NCI-H1694 (cell line): ENCODE measurements around the gene KCTD3.

Experiments used
- DNase-seq: peaks from one replicate; lab custom pipeline; 2025; lab: John Stamatoyannopoulos, UW

The KCTD3 gene

DNA sequence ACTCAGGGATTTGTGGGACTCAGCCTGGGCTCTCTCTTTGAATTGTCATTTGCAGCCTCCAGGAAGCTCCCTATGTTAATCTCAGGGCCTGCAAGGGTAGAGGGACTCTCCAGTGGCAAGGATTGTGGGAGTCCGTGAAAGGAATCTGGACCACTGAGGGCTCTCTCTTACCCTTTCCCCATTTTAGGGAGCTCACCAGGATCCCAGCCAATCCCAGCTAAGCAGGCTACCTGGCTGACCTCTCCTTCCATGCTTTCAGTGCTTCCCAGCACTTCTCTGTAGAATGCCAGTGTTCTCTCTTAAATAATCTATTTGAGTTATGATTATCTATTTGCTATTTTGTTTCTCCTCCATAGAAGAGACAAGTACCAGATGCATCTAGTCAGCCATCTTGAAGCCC is 9.6 kb upstream of the KCTD3 start:
- DNase-seq = no peak

DNA sequence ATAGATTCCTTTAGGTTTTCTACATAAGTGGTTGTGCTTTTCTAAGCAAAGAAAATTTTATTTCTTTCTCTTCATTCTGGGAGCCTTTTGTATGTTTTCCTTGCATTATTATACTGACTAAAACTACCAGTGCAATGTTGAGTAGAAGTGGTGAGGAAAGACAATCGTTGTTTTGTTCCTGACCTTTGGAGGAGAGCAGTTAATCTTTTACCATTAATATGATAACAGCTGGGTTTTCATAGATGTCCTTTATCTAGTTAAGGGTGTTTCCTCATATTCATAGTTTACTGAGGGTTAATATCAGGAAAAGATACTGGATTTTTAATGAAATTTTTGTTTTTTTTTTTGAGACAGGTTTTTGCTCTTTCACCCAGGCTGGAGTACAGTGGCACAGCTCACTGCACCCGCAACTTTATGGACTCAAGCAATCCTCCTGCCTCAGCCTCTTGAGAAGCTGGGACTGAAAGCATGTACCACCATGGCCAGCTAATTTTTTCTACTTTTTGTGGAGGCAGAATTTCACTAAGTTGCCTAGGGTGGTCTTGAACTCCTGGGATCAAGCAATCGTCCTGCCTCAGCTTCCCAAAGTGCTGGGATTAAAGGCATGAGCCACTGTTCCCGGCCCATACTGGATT is 9.0 kb upstream of the KCTD3 start:
- no peak for DNase-seq

DNA sequence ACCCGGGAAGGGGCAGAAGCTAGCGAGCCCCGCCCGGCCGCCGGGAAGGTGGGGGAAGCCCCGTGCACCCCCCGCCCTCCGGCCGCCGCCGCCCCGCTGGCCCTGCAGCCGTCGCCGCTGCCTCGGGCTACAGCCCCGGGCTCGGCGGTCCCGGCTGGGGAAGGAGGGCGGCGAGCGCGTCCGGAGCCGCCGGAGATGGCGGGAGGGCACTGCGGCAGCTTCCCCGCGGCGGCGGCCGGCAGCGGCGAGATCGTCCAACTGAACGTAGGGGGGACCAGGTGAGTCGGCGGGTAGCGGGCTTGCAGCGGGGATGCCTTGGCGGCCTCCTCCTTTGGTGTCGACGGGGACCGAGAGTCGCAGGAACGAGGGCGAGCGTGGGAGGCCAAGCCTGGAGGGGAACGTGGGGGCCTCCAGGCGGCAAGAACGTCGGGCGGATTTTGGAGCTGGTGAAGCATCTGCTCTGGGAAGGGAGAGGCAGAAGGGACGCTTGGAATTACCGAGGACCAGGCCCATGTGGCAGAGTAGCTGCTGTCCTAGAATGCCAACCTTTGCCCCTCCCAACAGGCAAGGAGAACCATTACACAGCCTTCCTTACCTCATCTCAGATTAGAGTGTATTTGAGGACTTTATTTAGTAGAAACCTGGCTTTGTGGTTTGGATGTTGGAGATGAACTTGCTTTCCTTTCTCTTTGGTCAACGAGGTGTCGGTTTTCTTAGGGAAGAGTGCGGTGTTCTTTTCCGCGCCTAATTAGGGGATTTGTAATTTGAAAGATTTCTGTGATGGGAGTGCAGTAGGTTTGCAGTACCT is 591 bp downstream of the KCTD3 start:
- peak; percentile 46 for DNase-seq

DNA sequence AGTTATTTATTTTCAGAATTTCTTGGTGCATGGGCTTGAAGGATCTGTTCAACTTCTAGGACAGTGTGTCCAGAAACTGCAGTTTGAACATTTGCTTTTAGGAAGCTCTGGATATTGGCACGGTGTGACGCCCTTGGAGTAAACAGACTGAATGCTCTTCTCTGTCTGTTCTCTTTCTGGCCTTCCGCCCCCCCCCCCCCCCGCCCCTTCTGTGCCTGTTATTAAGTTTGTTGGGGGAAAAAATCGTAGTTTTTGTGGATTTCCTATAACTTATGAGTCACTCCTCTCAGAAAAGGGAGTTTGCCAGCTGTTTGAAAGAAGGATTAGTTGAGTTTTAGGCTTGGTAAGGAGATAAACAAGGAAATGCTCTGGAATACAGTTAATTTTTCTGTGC is 1.2 kb downstream of the KCTD3 start:
- DNase-seq = no peak

DNA sequence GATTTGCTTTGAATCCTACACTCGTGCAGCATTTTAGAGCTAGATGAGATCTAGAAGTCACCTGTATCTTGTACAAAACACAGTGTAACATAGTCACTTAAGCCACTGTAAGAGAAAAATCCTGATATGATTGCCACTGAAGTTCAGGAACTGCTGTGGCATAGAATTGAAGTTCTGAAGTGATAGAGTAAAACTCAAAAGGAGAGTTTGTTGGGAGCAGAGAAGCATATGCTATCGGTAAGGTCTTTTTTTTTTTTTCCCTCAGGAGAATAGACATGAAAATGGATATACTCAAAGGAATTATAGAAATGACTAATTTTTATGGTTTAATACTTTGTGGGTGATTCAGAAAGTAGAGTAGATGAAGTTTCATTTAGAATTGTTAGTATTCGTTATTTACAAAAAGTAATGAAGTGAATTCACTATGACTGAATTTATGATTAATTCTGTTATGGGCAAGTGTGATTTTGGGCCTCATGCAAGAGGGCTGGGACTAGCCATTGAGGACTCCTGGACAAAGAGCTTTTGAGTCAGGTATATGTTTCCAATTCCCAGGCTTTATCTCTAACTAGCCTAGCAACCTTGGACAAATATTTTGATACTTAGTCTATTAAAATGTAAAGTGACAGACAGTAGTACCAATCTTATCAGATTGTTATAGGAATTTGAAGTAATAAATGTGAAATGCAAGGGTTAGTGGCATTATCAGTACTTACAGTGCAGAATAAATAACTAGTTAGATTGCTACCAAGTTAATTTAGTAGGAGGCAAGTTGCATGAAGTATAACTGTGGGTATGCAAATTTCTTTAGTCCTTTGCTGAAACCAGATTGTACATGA is 3.1 kb downstream of the KCTD3 start:
- no peak for DNase-seq

DNA sequence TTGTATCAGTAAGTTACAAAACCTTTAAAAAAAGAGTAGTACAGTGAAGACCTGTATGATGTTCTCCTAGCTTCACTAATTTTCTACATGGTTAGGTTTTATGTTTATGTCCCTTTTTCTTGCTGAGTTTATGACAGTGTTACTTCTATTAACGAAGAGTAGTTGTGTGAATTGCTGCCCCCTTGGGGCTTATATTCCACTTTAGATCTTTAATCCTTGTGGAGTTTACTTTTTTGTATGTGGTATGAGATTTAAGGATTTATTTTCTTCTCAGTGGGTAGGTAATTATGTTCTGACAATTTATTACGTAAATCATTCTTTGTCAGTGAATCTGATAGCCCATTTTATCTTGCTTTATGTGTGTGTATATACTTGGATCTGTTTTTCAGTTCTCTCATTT is 14.8 kb downstream of the KCTD3 start:
- DNase-seq = no peak

DNA sequence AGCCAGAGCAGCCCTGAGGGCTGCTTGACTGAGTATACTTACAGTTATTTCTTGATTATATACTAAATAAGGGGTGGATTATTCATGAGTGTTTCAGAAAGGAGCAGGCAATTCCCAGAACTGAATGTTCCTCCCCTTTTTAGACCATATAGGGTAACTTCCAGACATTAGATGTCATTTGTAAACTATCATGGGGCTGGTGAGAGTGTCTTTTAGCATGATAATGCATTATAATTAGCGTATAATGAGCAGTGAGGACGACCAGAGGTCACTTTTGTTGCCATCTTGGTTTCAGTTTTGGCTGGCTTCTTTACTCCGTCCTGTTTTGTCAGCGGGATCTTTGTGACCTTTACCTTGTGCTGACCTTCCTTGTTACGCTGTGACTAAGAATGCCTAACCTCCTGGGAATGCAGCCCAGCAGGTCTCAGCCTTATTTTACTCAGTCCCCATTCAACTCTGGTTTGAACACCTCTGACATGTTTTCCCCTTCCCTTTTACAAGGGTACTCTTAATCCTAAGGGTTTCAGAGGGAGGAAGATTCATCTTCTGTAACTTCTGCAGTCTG is 16.2 kb downstream of the KCTD3 start:
- no peak for DNase-seq

DNA sequence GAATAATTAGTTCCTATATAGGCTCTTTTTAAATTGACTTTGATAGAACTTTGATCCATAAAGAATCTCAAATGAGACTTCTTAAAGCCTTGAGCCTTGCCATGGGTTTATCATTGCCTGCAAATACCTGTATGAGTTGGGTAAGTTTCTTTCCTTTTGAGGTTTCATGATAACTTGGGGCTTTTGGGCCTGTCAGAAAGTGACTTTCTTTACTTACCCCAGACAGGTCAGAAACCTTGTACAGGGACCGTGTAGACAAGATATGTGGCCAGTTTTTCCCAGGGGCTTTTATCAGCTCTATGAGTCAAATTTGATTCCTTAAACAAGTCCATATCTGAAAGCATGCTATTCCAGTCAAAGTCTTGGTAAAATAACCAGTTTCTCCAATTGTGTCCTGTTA is 17.3 kb downstream of the KCTD3 start:
- no peak for DNase-seq

DNA sequence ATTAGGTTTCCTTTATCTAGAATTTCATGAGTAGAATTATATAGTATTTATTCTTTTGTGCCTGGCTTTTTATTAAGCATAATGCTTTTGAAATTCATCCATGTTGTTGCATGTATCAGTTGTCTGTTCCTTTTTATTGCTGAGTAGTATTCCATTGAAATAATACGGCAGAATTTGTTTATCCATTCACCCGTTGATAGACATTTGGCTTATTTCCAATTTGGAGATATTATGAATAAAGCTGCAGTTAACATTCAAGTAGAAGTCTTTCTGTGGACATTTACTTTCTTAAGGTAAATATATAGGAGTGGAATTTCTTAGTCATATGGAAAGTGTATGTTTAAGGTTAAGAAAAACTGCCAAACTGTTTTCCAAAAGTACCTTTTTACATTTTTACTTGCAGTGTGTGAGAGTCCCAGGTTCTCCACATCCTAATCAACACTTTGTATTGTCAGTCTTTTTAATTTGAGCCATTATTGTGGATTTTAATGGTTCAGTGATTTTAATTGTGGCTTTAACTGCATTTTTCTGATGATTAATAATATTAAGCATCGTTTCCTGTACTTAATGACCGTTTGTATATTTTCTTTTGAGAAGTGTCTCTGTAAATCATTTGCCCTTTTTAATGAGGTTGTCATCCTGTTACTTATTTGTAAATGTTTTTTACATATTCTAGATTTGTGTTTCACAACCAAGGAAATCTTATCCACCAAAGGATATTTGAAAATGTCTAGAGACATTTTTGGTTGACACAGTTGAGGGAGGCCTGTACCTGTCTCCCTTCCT is 22.7 kb downstream of the KCTD3 start:
- DNase-seq = no peak

DNA sequence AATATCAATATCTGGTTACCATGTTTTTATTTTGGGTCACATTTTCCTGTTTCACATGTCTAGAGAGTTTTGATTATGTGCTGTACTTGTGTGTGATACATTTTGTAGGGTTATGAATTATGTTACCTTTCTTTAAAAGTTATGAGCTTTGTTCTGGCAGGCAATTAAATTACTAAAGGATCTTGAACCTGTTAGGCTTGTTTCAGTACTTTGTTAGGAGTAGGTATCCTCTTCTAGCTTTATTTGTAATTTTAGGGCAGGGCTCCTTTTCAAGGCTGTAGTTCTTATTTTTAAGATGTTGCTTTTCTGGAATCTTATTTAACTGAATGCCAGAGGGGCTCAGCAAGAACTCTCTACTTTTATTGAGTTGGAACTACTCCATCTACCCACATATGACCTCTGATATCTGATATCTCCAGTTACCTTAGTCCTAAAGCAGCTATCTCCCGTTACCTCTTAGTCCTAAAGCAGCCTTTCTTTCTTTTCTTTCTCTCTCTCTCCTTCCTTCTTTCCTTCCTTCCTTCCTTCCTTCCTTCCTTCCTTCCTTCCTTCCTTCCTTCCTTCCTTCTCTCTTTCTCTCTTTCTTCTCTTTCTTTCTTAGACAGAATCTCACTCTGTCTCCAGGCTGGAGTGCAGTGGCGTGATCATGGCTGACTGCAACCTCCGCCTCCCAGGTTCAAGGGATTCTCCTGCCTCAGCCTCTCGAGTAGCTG is 23.8 kb downstream of the KCTD3 start:
- no peak for DNase-seq

DNA sequence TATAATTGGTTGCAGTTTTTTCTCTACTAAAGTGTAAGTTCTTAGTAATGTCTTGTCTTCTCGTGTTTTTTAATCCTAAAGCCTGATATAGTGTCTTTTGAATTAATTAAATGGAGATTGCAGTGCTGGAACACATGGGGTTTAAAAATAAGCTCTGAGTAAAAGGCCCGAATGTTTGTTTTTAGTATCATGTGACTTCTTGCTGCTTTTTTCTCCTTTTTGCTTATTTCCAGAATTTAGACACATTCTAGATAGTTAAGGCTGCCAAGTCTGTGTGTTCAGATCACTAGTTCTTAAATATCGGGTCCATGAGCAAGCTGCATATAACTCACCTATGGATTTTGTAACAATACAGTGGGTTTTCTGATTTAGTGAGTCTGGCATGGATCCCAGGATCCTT is 27.5 kb downstream of the KCTD3 start:
- no peak for DNase-seq

DNA sequence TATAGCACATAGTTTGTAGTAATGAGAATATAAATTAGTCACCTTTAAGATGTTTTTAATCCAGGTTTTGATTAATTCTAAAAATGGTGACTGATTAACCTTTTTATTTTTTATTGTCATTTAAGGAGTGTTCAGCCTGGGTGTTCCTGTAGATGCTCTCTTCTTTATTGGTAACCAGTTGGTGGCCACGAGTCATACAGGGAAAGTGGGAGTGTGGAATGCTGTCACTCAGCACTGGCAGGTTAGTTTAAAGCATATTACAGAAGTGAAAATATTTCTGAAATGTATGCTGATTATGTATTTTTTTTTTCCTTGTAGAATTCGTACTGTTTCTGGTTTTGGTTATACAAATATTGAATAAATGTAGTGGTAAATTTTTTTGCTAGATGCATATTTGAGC is 28.1 kb downstream of the KCTD3 start:
- no peak for DNase-seq

DNA sequence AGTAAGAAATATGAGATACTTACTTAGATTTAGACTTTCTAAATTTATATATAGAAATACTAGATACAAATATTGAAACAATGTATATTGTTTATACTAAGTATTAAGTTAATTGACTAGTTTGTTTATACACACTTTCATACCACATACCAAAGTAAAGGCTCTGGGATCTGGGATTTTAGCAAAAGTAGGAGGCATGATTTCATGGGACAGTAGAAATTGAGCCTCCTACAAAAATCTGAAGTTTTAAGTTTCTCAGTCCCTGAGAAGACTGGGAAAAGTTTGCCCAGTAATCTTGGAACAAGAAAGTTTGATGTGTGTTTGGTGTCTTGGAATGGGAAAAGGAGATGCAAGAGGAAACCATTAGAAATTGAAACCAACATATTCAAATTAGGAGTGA is 30.9 kb downstream of the KCTD3 start:
- no peak for DNase-seq

DNA sequence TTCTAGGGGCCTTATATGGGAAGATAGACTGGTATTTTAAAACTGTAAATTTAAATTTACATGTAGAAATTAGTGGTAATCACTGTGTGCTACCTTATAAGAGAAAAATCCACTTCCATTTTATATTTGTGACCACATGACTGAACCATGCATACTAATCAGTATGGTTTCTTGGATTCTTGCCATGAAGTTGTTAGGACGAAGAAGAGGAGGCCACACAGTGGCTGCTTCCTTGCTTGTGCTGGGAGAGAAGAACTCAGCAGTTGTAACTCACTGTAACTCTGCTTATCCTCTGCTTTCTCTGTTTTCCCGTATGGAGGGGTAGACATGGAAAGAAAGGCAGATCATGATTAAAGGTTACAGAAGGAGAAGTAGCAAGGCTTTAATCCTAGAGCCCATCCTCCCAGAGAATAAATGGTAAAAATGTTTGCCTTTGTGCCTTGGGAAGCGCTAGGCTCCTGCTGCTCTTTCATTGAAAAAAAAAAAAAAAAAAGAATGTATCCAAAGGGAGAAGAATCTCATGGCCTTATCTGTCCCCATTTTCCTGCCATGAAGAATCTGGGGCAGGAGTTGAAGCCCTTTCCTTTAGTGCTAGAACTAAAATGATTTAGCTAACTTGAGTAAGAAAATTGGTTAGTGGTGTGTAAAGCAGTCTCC is 32.4 kb downstream of the KCTD3 start:
- DNase-seq = no peak

DNA sequence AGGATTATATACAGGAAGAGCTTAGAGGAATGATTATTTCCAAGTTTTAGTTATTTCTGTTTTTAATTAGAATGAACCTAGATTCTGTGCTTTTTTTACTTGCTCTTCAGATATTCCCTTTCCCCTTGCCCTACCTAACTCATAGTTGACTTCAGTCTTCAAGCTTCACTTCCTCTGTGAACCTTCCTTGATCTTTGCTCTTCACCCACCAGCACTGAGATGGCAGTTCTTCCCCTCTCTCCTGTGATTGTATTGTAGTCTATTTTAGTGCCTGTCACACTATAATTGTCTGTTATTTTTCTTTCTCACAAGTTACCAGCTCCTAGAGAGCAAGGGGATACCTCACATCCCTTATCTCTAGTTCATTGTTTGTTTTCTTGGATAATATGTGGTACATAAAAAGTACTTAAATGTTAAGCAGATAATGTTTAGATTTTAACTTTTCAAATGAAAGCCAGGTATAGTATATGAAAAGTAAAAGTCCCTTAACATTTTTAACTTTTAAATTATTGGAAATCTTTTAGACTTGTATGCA is 33.2 kb downstream of the KCTD3 start:
- no peak for DNase-seq

DNA sequence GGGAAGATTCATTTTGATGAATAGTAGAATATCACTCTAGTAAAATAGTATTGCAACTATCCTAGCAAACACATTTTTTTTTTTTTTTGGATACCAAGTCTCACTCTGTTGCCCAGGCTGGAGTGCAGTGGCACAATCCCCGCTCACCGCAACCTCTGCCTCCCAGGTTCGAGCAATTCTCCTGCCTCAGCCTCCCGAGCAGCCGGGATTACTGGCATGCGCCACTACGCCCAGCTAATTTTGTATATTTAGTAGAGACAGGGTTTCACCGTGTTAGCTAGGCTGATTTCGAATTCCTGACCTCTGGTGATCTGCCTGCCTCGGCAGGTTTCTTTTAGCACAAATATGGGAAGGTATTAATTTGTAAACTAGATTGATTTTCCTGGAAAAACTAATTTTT is 33.8 kb downstream of the KCTD3 start:
- no peak for DNase-seq

DNA sequence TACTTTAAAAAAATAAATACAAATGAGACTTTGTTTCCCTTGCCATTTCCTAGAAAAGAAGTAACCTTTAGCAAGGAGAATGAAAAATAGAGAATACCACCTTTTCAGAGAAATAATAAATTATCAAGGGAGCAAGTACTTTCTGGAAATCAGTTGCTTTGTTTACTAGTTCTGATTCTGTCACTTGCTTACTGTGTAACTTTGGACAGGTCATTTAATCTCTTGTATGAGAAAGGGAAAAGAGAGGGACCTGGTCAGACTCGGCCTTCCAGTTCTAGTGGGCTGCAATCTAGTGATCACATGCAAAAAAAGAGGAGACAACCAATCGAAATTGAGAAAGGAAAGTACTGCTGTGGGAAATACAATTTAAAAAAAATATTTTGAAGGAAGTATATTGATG is 34.2 kb downstream of the KCTD3 start:
- DNase-seq = no peak

DNA sequence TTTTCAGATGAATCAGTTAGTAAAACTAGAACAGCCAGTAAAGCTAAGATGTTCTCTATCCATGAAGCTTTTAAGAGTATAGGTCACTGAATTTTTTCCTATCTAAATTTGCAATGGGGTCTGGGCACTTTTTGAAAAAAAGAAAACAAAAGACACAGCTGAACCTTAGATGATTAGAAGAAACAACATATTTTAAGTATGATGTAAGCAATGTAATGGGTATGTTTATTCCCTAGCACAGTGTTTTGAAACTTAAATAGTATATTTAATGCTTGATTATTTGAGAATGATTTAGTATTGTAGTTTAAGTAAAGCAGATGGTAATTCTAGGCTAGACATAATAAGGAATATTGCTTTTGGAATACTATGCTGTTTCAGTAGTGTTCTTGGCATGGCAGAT is 36.2 kb downstream of the KCTD3 start:
- DNase-seq = no peak

DNA sequence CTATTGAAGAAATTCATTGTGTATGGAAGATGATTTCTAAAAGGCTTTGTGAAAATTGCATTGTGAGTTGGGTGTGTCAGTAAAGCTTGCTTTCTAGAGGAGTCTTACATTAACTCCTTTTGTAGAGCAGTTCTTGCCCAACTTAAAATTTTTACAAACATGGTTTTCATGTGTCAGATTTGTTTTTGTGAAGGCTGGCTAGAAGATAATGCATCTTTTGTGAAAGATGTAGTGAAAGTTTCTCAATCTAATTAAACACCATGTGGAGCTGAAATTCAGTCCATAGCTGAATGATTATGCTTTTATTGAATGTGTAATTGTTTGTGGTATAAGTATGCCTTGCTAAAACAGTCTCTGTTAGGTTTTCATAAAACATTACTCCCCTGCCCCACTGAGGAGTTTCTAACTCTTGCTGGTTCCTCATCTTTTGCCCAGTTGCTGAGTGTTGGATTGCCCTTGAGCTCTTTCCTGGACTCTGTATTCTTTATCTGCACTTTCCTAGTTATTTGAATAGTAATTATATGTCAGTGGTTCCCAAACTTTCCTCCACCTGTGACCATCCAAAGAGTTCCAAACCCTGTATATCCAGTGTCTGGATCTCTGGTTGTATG is 38.0 kb downstream of the KCTD3 start:
- no peak for DNase-seq

DNA sequence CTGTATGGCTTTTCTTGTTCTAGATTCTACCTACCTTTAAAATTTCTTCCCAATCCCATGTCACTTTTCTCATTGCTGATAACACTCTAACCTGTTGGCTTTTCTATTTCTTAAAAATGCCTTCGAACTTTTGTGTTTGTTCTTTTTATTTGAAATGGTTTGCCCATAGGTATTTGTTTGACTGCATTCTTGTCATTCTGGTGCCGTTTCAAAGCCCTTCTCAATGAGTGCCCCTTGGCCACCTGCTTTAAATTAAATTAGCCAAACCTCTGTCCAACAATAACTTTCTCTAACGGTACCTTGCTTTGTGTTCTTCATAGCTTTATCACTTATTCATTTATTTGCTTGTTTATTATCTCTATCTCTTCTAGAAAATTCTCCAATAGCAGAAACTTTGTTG is 38.9 kb downstream of the KCTD3 start:
- DNase-seq = no peak
